HEK293 (cell line): ENCODE measurements around the gene PCP4.

Experiments used
- CTCF ChIA-PET: fragments of 350-600 bp; formaldehyde crosslinking; extraction: SDS; loops from one replicate; lab custom pipeline; 2021; ENCODE audit warnings: antibody characterized with exemption; lab: Yijun Ruan, JAX
- POLR2A ChIA-PET: fragments of 300-600 bp; formaldehyde crosslinking; extraction: SDS; loops from one replicate; lab custom pipeline; 2020; ENCODE audit warnings: antibody characterized with exemption, inconsistent platforms; lab: Yijun Ruan, JAX
- H3K27ac ChIP-seq: fragments of 200-500 bp; sonication (Bioruptor generic); 2 replicates; pipeline ENCODE4 v1.5.1; 2014; ENCODE audit warnings: low read depth, low read length, control low read depth, inconsistent platforms; ENCODE audit errors: extremely low read depth
- H3K36me3 ChIP-seq, 2 experiments: fragments of 200-500 bp in 1 of 2; sonication (Bioruptor generic) in 1 of 2; 1 replicate in 1 of 2; 2 replicates in 1 of 2; pipeline ENCODE4 v1.5.1; 2014 to 2017; ENCODE audit warnings: inconsistent platforms in 2 of 2, low read length in 2 of 2; ENCODE audit not compliant: control insufficient read depth in 2 of 2, insufficient read depth in 1 of 2
- H3K4me1 ChIP-seq: fragments of 200-500 bp; sonication (Bioruptor generic); 2 replicates; pipeline ENCODE4 v1.5.1; 2014; ENCODE audit warnings: mild to moderate bottlenecking, low read length, inconsistent platforms; ENCODE audit not compliant: control insufficient read depth, insufficient read depth
- H3K4me3 ChIP-seq: 2 replicates; pipeline ENCODE4 v1.5.1; 2011; ENCODE audit warnings: low read depth, mild to moderate bottlenecking, control low read depth, low read length, moderate library complexity
- H3K9me3 ChIP-seq: fragments of 200-500 bp; sonication (Bioruptor generic); 2 replicates; pipeline ENCODE4 v1.5.1; 2014; ENCODE audit warnings: low read depth, low read length, inconsistent platforms; ENCODE audit not compliant: control insufficient read depth, insufficient read depth
- CTCF ChIP-seq: fragments of 450-650 bp; formaldehyde crosslinking; IDR thresholded peaks from 2 replicates; pipeline ENCODE4 v1.5.1; 2016; ENCODE audit warnings: missing biosample characterization, missing genetic modification characterization
- KLF10 ChIP-seq: fragments of 450-650 bp; IDR thresholded peaks from 2 replicates; pipeline ENCODE4 v1.5.1; 2018; ENCODE audit warnings: missing biosample characterization, mild to moderate bottlenecking, missing genetic modification characterization
- MYNN ChIP-seq: fragments of 450-650 bp; formaldehyde crosslinking; IDR thresholded peaks from 2 replicates; pipeline ENCODE4 v1.5.1; 2016; ENCODE audit warnings: missing biosample characterization, missing genetic modification characterization, borderline replicate concordance
- PRDM10 ChIP-seq: fragments of 450-650 bp; formaldehyde crosslinking; IDR thresholded peaks from 2 replicates; pipeline ENCODE4 v1.5.1; 2016; ENCODE audit warnings: missing biosample characterization, missing genetic modification characterization
- SP2 ChIP-seq: fragments of 450-650 bp; formaldehyde crosslinking; IDR thresholded peaks from 2 replicates; pipeline ENCODE4 v1.5.1; 2016; ENCODE audit warnings: missing biosample characterization, missing genetic modification characterization
- ZBTB11 ChIP-seq: fragments of 450-650 bp; formaldehyde crosslinking; conservative IDR thresholded peaks from 2 replicates; pipeline ENCODE4 v1.5.1; 2016; ENCODE audit warnings: low read depth, missing biosample characterization, missing genetic modification characterization
- ZBTB20 ChIP-seq: fragments of 450-650 bp; formaldehyde crosslinking; IDR thresholded peaks from 2 replicates; pipeline ENCODE4 v1.5.1; 2016; ENCODE audit warnings: missing biosample characterization, missing genetic modification characterization
- ZBTB26 ChIP-seq: fragments of 450-650 bp; formaldehyde crosslinking; optimal IDR thresholded peaks from 2 replicates; pipeline ENCODE3; 2016; ENCODE audit warnings: missing biosample characterization, mild to moderate bottlenecking, missing genetic modification characterization
- ZBTB7A ChIP-seq: fragments of 450-650 bp; formaldehyde crosslinking; IDR thresholded peaks from 2 replicates; pipeline ENCODE4 v1.5.1; 2016; ENCODE audit warnings: low read depth, missing biosample characterization, missing genetic modification characterization
- ZNF521 ChIP-seq: fragments of 450-650 bp; formaldehyde crosslinking; IDR thresholded peaks from 2 replicates; pipeline ENCODE4 v1.5.1; 2017; ENCODE audit warnings: missing biosample characterization, mild to moderate bottlenecking, missing genetic modification characterization
- ZNF555 ChIP-seq: fragments of 450-650 bp; formaldehyde crosslinking; conservative IDR thresholded peaks from 2 replicates; pipeline ENCODE4 v1.5.1; 2017; ENCODE audit warnings: missing biosample characterization, mild to moderate bottlenecking, missing genetic modification characterization, inconsistent platforms
- ZNF596 ChIP-seq: fragments of 450-650 bp; IDR thresholded peaks from 2 replicates; pipeline ENCODE4 v1.5.0; 2018; ENCODE audit warnings: missing biosample characterization, mild to moderate bottlenecking, missing genetic modification characterization, moderate library complexity
- ZNF660 ChIP-seq: fragments of 450-650 bp; IDR thresholded peaks from 2 replicates; pipeline ENCODE4 v1.5.1; 2018; ENCODE audit warnings: missing biosample characterization, mild to moderate bottlenecking, missing genetic modification characterization
- ZNF692 ChIP-seq: fragments of 450-650 bp; formaldehyde crosslinking; IDR thresholded peaks from 2 replicates; pipeline ENCODE4 v1.5.1; 2016; ENCODE audit warnings: missing biosample characterization, missing genetic modification characterization
- ZNF704 ChIP-seq: fragments of 450-650 bp; formaldehyde crosslinking; IDR thresholded peaks from 2 replicates; pipeline ENCODE4 v1.5.1; 2016; ENCODE audit warnings: missing biosample characterization, missing genetic modification characterization
- ZNF777 ChIP-seq: fragments of 450-650 bp; formaldehyde crosslinking; IDR thresholded peaks from 2 replicates; pipeline ENCODE4 v1.5.1; 2017; ENCODE audit warnings: missing biosample characterization, missing genetic modification characterization, borderline replicate concordance
- ZNF843 ChIP-seq: fragments of 450-650 bp; formaldehyde crosslinking; IDR thresholded peaks from 2 replicates; pipeline ENCODE4 v1.5.1; 2016; ENCODE audit warnings: missing biosample characterization, missing genetic modification characterization
- ZSCAN16 ChIP-seq: fragments of 450-650 bp; formaldehyde crosslinking; IDR thresholded peaks from 2 replicates; pipeline ENCODE4 v1.5.1; 2016; ENCODE audit warnings: missing biosample characterization, missing genetic modification characterization

PCP4 gene

GRCh38 chr21:39976800-39977199 is 109.6 kb downstream of the PCP4 start:
- POLR2A ChIA-PET, result no interaction called here
- no peaks in the 10 kb centered on the region for H3K9me3 ChIP-seq
- TF ChIP-seq MYNN (no peak), ZNF704 (tag by site-specific recombination) (no peak), ZSCAN16 (tag by site-specific recombination) (no peak), ZBTB20 (tag by site-specific recombination) (no peak), ZNF555 (tag by site-specific recombination) (no peak), ZNF660 (no peak), CTCF (no peak), ZNF843 (no peak), ZNF692 (no peak), ZNF596 (no peak), ZBTB11 (no peak), KLF10 (tag by site-specific recombination) (no peak), ZBTB26 (tag by site-specific recombination) (no peak), PRDM10 (tag by site-specific recombination) (no peak), SP2 (tag by site-specific recombination) (no peak), ZNF521 (tag by site-specific recombination) (no peak), ZNF777 (tag by site-specific recombination) (no peak), ZBTB7A (tag by site-specific recombination) (no peak)
- TF ChIP-seq, all 188 proteins: peak for 0
- no peaks in the 10 kb centered on the region for H3K4me1 ChIP-seq
- H3K36me3 ChIP-seq, result no peaks in the 10 kb centered on the region
- CTCF ChIA-PET, result no interaction called here
- no peak overlapping the region for H3K4me3 ChIP-seq
- no peak overlapping the region for H3K27ac ChIP-seq
